Fibroblast of skin of left biceps (primary cell): Measurements from ENCODE around the gene GPAT3.
"Not testable (repeated sequence)": the region's sequence is repeated elsewhere in the genome, so short reads cannot be mapped to it uniquely, and the experiment has no call there.

Experiments
- DNase-seq, 2 experiments: peaks; one replicate each; pipeline ENCODE4 v3.0.0-alpha.2; 2013; ENCODE audit warnings: low read depth in 2 of 2

Gene GPAT3

GRCh38 chr4:83603129-83603528 lies 67.2 kb downstream of the GPAT3 start:
- no peak for DNase-seq

- no peak for DNase-seq
Measured at GRCh38 chr4:83604321-83604720, 68.4 kb downstream of the GPAT3 start.

GRCh38 chr4:83605210-83605609 lies 69.3 kb downstream of the GPAT3 start:
- no peak for DNase-seq

- no peak for DNase-seq
Measured at GRCh38 chr4:83605744-83606172, 69.8 kb downstream of the GPAT3 start.

GRCh38 chr4:83606460-83606859 lies 70.6 kb downstream of the GPAT3 start:
- no peak for DNase-seq

GRCh38 chr4:83606898-83607297 lies 71.0 kb downstream of the GPAT3 start:
- no peak for DNase-seq

- no peak for DNase-seq
Measured at GRCh38 chr4:83609365-83609764, 73.5 kb downstream of the GPAT3 start.

GRCh38 chr4:83610729-83611128 lies 74.8 kb downstream of the GPAT3 start:
- no peak for DNase-seq

- DNase-seq = no peak
Measured at GRCh38 chr4:83613023-83613422, 77.1 kb downstream of the GPAT3 start.

GRCh38 chr4:83613994-83614393 lies 78.1 kb downstream of the GPAT3 start:
- no peak for DNase-seq

GRCh38 chr4:83616252-83616651 lies 80.3 kb downstream of the GPAT3 start:
- DNase-seq = no peak

GRCh38 chr4:83617371-83618035 lies 81.6 kb downstream of the GPAT3 start:
- no peak for DNase-seq

GRCh38 chr4:83618431-83618830 lies 82.5 kb downstream of the GPAT3 start:
- DNase-seq = peak in 1 of 2 experiments; percentile 32

GRCh38 chr4:83618991-83619645 lies 83.2 kb downstream of the GPAT3 start:
- no peak for DNase-seq

GRCh38 chr4:83622127-83622526 lies 86.2 kb downstream of the GPAT3 start:
- DNase-seq = not testable (repeated sequence)

GRCh38 chr4:83625821-83626220 lies 89.9 kb downstream of the GPAT3 start:
- DNase-seq = no peak

GRCh38 chr4:83626245-83626836 lies 90.4 kb downstream of the GPAT3 start:
- no peak for DNase-seq

- DNase-seq = peak in 1 of 2 experiments; percentile 64
Measured at GRCh38 chr4:83629945-83630721, 94.2 kb downstream of the GPAT3 start.

GRCh38 chr4:83631066-83631465 lies 95.2 kb downstream of the GPAT3 start:
- DNase-seq = peak; percentile 81

- no peak for DNase-seq
Measured at GRCh38 chr4:83636930-83637329, 101.0 kb downstream of the GPAT3 start.

GRCh38 chr4:83639849-83640493 lies 104.1 kb downstream of the GPAT3 start:
- peak in 1 of 2 experiments; percentile 43 for DNase-seq

- DNase-seq = no peak
Measured at GRCh38 chr4:83643036-83643435, 107.1 kb downstream of the GPAT3 start.
